Hepatocyte (in vitro differentiated cells): ENCODE data around the gene FAXC.

ENCODE experiments used
- CTCF ChIP-seq: fragments of 200-600 bp; sonication (generic); IDR thresholded peaks from 2 replicates; pipeline ENCODE4 v1.5.1; 2016; ENCODE audit warnings: antibody characterized with exemption, mild to moderate bottlenecking; ENCODE audit not compliant: poor library complexity
- EZH2phosphoT487 ChIP-seq: fragments of 200-600 bp; sonication (generic); IDR thresholded peaks from one replicate; pipeline ENCODE4 v1.6.1; 2018; ENCODE audit warnings: antibody characterized with exemption, mild to moderate bottlenecking, low read depth, moderate library complexity; ENCODE audit not compliant: unreplicated experiment, severe bottlenecking

GRCh38 chr6:99364026-99364425 is 14.6 kb upstream of the FAXC start:
- TF ChIP-seq CTCF (no peak), EZH2phosphoT487 (no peak)
